22Rv1 (cell line): ENCODE results near the gene MGAT5.

ENCODE experiments used
- ZFX ChIP-seq: fragments of 450-650 bp; IDR thresholded peaks from 2 replicates; pipeline ENCODE4 v1.6.1; 2017; ENCODE audit warnings: antibody characterized with exemption, borderline replicate concordance
- TF ChIP-seq, protein P1 (sequence below): fragments of 450-650 bp; IDR thresholded peaks from 2 replicates; pipeline ENCODE4 v1.5.1; 2017; ENCODE audit warnings: mild to moderate bottlenecking

DNA sequence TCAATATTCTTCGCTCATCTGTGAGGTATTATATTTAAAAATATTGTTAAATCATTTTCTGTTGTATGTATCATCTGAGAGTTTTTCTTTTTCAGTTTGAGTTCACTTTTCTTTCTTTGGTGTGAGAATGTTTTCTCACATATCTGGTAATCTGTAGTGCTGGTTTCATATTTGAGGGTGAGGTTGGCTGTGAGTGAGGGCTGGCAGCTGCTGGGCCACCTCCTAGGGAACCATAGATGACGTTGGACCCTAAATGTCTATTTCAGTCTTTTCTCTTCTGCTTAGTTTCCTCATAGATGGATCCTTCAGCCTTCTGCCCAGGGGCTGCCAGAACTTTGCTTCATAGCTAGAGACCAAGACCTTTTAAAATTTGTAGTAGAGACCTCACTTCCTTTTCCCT, 33.5 kb downstream of the MGAT5 start:
- TF ChIP-seq, protein P1, sequence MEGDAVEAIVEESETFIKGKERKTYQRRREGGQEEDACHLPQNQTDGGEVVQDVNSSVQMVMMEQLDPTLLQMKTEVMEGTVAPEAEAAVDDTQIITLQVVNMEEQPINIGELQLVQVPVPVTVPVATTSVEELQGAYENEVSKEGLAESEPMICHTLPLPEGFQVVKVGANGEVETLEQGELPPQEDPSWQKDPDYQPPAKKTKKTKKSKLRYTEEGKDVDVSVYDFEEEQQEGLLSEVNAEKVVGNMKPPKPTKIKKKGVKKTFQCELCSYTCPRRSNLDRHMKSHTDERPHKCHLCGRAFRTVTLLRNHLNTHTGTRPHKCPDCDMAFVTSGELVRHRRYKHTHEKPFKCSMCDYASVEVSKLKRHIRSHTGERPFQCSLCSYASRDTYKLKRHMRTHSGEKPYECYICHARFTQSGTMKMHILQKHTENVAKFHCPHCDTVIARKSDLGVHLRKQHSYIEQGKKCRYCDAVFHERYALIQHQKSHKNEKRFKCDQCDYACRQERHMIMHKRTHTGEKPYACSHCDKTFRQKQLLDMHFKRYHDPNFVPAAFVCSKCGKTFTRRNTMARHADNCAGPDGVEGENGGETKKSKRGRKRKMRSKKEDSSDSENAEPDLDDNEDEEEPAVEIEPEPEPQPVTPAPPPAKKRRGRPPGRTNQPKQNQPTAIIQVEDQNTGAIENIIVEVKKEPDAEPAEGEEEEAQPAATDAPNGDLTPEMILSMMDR: no peak
- no peak for TF ChIP-seq ZFX
